K562 (cell line): ENCODE results near the gene BPI. TPM values are rescaled to one million over a fixed set of nuclear protein-coding genes. Genes with fewer than 3 reads are reported as not detected.
A peak's percentile ranks its signal among the peaks of the same experiment; 100 is the strongest.

ENCODE experiments used
- AFF1 ChIP-seq, 2 experiments: fragments of 450-650 bp; IDR thresholded peaks; 2 replicates each; pipeline ENCODE4 v1.6.1; 2018; ENCODE audit warnings: mild to moderate bottlenecking in 2 of 2, low read depth in 1 of 2; ENCODE audit not compliant: partially characterized antibody in 2 of 2
- CBFB ChIP-seq: sonication (generic); formaldehyde crosslinking; IDR thresholded peaks from 2 replicates; pipeline ENCODE4 v1.4.0; 2020; ENCODE audit warnings: mild to moderate bottlenecking, missing genetic modification reagents
- CBX8 ChIP-seq: fragments of 200-600 bp; sonication (generic); IDR thresholded peaks from 2 replicates; pipeline ENCODE4 v1.6.1; 2012; ENCODE audit warnings: borderline replicate concordance, mixed run types, low read depth, mild to moderate bottlenecking, moderate library complexity, mixed read lengths, low read length, control low read depth, inconsistent platforms; ENCODE audit not compliant: poor library complexity, severe bottlenecking; ENCODE audit errors: extremely low read depth
- IRF2 ChIP-seq: sonication (generic); formaldehyde crosslinking; IDR thresholded peaks from 2 replicates; pipeline ENCODE4 v1.8.1; 2022; ENCODE audit warnings: mild to moderate bottlenecking, missing genetic modification reagents
- KDM4B ChIP-seq, 2 experiments: fragments of 450-650 bp in 1 of 2; sonication (generic) in 1 of 2; IDR thresholded peaks; 2 replicates each; pipeline ENCODE4 v1.6.1; 2016 to 2017; ENCODE audit warnings: borderline replicate concordance in 2 of 2, antibody characterized with exemption in 1 of 2, low read depth in 1 of 2, mild to moderate bottlenecking in 1 of 2
- L3MBTL2 ChIP-seq: fragments of 450-650 bp; IDR thresholded peaks from 2 replicates; pipeline ENCODE4 v1.6.1; 2016; ENCODE audit warnings: mild to moderate bottlenecking, moderate library complexity
- MED1 ChIP-seq: sonication (generic); formaldehyde crosslinking; IDR thresholded peaks from 2 replicates; pipeline ENCODE4 v1.8.1; 2023; ENCODE audit warnings: missing genetic modification reagents, borderline replicate concordance
- MYC ChIP-seq, 2 experiments: fragments of 250-450 bp in 1 of 2; sonication (Bioruptor Pico) in 1 of 2; IDR thresholded peaks; 2 replicates each; pipeline versions ENCODE4 v1.5.1 to v1.6.1; 2012 to 2021; ENCODE audit warnings: low read depth in 2 of 2, borderline replicate concordance in 1 of 2, improper control_type of control experiment in 1 of 2, low read length in 1 of 2, mild to moderate bottlenecking in 1 of 2, moderate library complexity in 1 of 2
- SAFB ChIP-seq: fragments of 200-400 bp; formaldehyde crosslinking; IDR thresholded peaks from 2 replicates; pipeline ENCODE4 v1.6.1; 2017; ENCODE audit warnings: low read depth, low read length, borderline replicate concordance
- TAL1 ChIP-seq: fragments of 450-650 bp; IDR thresholded peaks from 2 replicates; pipeline ENCODE4 v1.6.1; 2016; ENCODE audit warnings: mild to moderate bottlenecking
- ZFP36 ChIP-seq: fragments of 150-350 bp; IDR thresholded peaks from 2 replicates; pipeline ENCODE4 v1.6.1; 2018; ENCODE audit warnings: low read length, low read depth; ENCODE audit not compliant: partially characterized antibody
- ZKSCAN3 ChIP-seq: fragments of 250-450 bp; sonication (Bioruptor Pico); IDR thresholded peaks from 2 replicates; pipeline ENCODE4 v1.4.0; 2020
- ZNF239 ChIP-seq: fragments of 250-450 bp; sonication (Bioruptor Pico); IDR thresholded peaks from 2 replicates; pipeline ENCODE4 v1.4.0; 2020; ENCODE audit warnings: mild to moderate bottlenecking
- ZNF318 ChIP-seq, 2 experiments: fragments of 450-650 bp; IDR thresholded peaks; 2 replicates each; pipeline ENCODE4 v1.6.1; 2016; ENCODE audit warnings: mild to moderate bottlenecking in 2 of 2, borderline replicate concordance in 1 of 2, low read depth in 1 of 2, moderate library complexity in 1 of 2
- polyA plus RNA-seq, 8 experiments: library from polyadenylated mRNA; depleted of rRNA in 4 of 8; stranded (reverse) in 5 of 8; unstranded in 3 of 8; fragments of >200 nt; fragmentation: Nextera tagmentation in 2 of 8; fragmentation: Illumina TruSeq in 1 of 8; extraction: Ambion mirVana in 2 of 8; extraction: Trizol in 1 of 8; gene quantifications; 2 replicates each; pipeline versions ENCODE4 v1.2.1 to v1.2.3, GENCODE V29; 2011 to 2014; ENCODE audit warnings: inconsistent platforms in 1 of 8, missing spikeins in 1 of 8
- total RNA-seq, 7 experiments: library from RNA; depleted of rRNA in 6 of 7; stranded (reverse); fragments of >200 nt in 6 of 7; fragmentation: Illumina TruSeq in 2 of 7; extraction: Trizol in 2 of 7; gene quantifications; 2 replicates each; pipeline versions ENCODE4 v1.2.1 to v1.2.3, GENCODE V29; 2011 to 2021; ENCODE audit warnings: low replicate concordance in 1 of 7

The BPI gene
- total and polyA plus RNA-seq, 9 of the 15 experiments (the other 6 are each of a cell fraction or from before 2014, with no cell fraction given) = not detected

- TF ChIP-seq AFF1 (IDR thresholded peaks at IDR 0.05; ENCODE audit: low read depth in 1 of 2, partially characterized antibody in 2 of 2) (no peak), SAFB (no peak), ZFP36 (no peak), MED1 (CRISPR knock-in tag) (no peak), ZNF318 (IDR thresholded peaks at IDR 0.05; ENCODE audit: borderline replicate concordance in 1 of 2, low read depth in 1 of 2) (no peak), IRF2 (no peak), ZKSCAN3 (CRISPR knock-in tag) (no peak), CBX8 (no peak), L3MBTL2 (no peak; the same call in 1 of the 2 replicates), KDM4B (IDR thresholded peaks at IDR 0.05; ENCODE audit: borderline replicate concordance in 2 of 2, low read depth in 1 of 2) (no peak), ZNF239 (CRISPR knock-in tag) (no peak), TAL1 (no peak), MYC (IDR thresholded peaks at IDR 0.05; ENCODE audit: low read depth, low read length) (0 out of 2 replicates have a peak, but pooled peaks have one; percentile 34), MYC (CRISPR knock-in tag; IDR thresholded peaks at IDR 0.05; ENCODE audit: borderline replicate concordance, low read depth) (no peak), CBFB (no peak)
Observed at GRCh38 chr20:38338849-38339520, 35.0 kb downstream of the BPI start (continued).
